ENCODE data around the gene TRIM54.

- TF ChIP-seq POLR2AphosphoS5 (IDR thresholded peaks at IDR 0.05) (no peak), CTCF (IDR thresholded peaks at IDR 0.05) (no peak)
Observed at GRCh38 chr2:27242614-27242951, 39.6 kb upstream of the TRIM54 start.

All from upper lobe of left lung (tissue), 4 donors.